Measurements from ENCODE around the gene PRKAG1.

DNA sequence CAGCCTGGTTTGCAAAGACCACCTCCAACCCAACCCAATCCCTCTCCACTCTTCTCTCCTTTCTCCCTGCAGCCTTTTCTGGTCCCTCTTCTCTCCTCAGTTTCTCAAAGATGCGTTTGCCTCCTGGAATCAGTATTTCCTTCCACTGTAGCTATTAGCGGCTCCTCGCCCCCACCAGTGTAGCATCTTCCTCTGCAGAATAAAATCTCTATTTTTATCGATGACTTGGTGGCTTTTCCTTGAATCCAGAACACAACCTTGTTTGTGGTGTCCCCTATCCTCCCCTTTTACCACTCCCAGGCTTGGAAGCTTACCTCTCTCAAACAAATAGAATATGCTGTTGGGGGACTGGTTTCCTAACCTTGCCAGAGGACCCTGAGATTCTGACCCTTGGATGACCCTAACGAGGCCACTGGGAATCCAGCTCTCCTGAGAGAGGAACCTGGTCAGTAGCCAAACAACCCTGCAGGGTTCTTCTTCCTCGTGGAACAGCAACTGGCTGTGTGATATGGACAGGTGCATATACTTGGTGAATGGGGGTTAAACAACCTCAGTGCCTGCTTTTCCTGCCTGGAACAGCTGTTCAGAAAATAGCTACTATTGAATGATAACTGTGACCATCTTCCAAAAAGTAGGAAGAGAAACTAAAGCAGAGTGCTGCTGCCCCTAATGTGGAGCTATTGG lies 36.0 kb downstream of the PRKAG1 start:
- TF ChIP-seq, protein P1, sequence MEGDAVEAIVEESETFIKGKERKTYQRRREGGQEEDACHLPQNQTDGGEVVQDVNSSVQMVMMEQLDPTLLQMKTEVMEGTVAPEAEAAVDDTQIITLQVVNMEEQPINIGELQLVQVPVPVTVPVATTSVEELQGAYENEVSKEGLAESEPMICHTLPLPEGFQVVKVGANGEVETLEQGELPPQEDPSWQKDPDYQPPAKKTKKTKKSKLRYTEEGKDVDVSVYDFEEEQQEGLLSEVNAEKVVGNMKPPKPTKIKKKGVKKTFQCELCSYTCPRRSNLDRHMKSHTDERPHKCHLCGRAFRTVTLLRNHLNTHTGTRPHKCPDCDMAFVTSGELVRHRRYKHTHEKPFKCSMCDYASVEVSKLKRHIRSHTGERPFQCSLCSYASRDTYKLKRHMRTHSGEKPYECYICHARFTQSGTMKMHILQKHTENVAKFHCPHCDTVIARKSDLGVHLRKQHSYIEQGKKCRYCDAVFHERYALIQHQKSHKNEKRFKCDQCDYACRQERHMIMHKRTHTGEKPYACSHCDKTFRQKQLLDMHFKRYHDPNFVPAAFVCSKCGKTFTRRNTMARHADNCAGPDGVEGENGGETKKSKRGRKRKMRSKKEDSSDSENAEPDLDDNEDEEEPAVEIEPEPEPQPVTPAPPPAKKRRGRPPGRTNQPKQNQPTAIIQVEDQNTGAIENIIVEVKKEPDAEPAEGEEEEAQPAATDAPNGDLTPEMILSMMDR (IDR thresholded peaks at IDR 0.05; ENCODE audit: low read depth, low read length), result no peak
- no peak for TF ChIP-seq EZH2phosphoT487 (IDR thresholded peaks at IDR 0.05; ENCODE audit: low read depth)

Measured in OCI-LY3 (cell line).